Measurements from ENCODE around the gene RBBP5. TPM values are rescaled to one million over a fixed set of nuclear protein-coding genes. Genes with fewer than 3 reads are reported as not detected.

The RBBP5 gene
- total RNA-seq, 1 donor from 2014 or later, result 6.9 TPM

DNA sequence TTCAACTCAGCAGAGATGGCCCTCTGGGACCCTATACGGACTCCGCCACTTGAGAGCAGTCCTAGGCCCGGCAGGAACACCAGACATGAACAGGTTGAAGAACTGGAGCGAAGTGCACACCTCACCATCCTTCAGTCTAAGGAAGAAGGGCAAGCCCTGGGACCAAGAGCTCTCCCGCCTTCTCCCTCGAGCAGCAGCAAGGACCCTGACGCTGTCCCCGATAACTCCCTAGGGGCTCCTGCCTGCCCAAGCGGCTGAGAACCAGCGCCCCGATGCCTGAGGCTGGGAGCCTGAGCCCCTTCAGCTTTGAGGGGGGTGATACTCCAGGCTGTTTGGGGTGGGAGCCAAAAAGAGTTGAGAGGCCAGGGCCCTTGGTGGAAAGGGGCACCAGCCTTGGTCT, 47.7 kb downstream of the RBBP5 start:
- ATAC-seq, result no peak

DNA sequence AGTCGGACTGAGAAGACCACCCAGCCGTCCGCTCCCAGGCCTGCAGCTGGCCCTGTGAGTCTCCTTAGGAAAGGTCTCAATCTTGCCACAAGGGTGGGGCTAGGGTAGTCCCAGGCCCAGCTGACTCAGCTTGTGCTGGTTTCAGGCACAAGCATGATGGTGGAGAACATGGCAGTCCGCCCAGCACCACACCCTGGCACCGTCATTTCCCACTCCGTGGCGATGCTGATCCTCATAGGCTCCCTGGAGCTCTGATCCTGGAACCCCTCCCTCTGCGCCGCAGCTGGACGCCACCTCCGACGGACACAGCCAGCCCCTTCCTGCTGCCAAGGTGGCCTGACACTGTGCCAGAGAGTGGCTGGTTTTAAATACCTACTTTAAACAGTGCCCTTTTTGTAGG, 48.3 kb downstream of the RBBP5 start:
- peak; percentile 81 for ATAC-seq

DNA sequence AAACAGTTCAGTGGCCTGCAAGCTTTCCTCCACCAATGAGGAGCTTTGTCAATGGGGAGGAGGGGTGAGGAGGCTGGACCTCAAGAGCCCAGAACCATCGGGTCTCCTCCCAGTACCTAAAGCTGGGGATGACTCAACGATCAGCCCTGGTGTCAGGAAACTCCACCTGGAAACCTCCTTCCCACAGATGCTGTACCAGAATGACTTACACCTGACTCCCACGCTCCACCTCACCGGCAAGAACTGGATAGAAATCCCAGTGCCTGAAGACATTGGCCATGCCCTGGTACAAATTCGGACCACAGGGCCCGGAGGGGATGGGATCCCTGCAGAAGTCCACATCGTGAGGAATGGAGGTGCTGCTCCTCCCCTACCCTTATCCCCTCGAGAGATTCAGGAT, 48.9 kb downstream of the RBBP5 start:
- peak; percentile 58 for ATAC-seq

DNA sequence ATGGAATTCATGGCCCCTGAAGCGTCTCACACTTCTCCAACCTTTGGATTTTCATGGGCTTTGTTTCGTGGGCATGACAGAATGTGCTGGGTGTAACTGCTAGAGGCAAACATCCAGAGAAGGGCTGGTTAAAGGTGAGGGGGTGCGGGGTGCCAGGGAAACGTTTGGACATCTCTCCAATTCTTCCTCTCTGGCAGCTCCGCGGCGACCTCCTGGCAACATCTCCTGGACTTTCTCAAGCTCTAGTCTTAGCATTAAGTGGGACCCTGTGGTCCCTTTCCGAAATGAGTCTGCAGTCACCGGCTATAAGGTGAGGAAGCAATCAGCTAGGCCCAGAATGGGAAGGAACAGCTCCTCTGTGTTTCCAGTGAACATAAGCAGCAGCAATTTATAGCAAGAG, 49.5 kb downstream of the RBBP5 start:
- no peak for ATAC-seq

DNA sequence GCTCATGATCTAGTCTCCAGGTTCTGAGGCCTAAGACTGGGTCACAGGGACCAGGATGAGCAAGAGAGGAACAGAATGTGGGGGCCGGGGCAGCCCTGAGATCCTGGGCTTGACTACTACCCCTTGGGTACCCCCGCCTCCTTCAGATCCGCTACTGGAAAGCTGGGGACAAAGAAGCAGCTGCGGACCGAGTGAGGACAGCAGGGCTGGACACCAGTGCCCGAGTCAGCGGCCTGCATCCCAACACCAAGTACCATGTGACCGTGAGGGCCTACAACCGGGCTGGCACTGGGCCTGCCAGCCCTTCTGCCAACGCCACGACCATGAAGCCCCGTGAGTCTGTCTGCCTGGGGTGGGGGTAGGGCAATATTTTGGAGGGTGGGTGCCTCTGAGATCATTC, 50.0 kb downstream of the RBBP5 start:
- no peak for ATAC-seq

DNA sequence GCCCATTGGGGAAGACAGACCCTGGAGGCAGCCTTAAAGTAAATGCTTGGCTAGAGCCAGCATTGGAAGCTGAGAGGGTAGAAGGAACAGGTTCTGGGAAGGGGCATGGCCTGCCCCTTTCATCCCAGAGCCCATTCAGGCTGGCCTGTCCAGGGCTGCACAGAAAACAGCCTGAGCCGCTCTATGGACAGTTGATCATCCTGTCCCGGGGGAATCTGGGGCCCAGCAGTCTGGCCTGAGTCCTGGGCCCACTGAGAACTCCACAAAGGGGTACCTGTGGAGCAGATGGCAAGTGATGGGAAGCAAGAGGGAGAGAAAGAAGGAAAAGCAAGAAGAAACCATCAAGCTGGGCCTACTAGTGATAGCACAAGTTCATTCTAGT, 50.8 kb downstream of the RBBP5 start:
- no peak for ATAC-seq

DNA sequence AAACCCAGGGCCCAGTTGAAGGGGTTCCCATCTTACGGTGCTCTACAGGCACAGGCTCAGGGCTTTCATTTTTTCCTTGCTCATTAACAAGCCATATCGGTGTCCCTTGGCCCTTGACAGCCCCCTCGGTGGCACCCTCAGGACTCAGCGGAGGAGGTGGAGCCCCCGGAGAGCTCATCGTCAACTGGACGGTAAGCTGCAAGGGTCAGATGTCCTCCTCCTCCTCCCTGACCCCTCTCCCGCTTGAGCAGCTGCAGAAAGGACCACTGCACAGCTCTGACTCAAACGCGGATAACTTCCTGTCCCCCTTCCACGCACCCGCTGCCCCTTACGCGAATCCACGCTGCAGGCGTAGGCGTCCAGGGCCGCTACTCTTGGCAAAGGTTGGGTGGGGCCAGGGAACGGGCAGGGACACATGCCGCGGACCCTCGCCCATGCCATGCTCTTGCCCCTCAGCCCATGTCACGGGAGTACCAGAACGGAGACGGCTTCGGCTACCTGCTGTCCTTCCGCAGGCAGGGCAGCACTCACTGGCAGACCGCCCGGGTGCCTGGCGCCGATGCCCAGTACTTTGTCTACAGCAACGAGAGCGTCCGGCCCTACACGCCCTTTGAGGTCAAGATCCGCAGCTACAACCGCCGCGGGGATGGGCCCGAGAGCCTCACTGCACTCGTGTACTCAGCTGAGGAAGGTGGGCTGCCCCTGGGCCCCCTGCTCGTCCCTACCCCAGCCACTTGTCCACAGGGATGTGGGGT, 52.2 kb downstream of the RBBP5 start:
- no peak for ATAC-seq

DNA sequence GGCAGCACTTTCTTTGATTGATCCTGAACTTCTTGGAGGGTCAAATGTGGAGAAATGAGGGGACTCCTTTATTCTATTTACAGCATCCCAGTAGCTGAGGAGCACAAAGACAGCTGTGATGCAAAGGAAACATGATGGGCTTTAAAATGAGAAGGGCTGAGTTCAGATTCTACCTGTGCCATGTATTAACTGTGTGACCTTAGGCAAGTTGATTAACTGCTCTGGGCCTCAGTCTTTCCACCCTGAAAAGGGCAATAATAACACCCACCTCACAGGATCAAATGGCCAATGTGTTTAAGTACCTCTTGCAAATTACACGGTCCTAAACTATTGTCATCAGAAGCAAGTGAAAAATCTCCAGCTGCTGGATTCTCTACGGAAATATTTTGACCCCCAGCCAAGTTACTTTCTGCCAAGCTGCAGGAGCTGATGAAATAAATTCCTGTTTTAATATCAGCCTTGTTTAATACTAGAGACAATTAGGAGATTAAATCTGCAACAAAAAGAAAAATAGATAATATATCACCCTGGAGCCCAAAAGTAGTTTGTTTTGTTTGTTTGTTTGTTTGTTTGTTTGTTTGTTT, 53.2 kb downstream of the RBBP5 start:
- no peak for ATAC-seq

DNA sequence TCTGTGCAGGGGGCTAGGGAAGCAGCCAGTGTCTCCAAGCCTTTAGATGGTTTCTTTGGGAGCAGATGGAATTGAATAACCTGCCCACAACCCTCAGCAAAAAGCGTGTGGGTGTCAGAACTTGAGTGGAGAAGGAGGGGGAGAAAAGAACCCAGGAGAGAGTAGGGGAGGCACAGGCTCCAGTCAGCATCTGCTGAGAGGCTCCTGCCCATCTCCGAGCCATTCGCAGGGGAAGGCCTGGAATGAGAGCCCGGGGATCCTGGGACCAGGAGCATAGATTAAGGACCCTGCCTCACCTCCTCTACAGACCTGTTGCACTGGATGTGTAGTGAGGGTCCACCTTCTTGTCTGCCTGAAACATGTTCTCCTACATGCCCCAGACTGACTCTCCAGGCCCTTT, 53.8 kb downstream of the RBBP5 start:
- no peak for ATAC-seq

DNA sequence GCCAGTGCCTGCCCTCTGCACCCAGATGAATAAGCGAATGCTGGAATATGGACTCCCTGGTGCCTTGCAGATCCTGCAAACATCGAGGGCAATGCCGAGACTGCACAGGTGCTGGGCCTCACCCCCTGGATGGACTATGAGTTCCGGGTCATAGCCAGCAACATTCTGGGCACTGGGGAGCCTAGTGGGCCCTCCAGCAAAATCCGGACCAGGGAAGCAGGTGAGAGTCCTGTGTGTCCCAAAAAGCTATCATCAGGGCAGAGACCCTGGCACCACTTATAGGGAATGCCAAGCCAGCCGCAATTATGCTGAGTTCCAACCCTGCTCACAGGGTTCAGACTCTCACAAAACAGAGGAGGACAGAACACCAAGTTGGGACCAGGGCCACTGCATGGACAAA, 54.7 kb downstream of the RBBP5 start:
- ATAC-seq, result no peak

DNA sequence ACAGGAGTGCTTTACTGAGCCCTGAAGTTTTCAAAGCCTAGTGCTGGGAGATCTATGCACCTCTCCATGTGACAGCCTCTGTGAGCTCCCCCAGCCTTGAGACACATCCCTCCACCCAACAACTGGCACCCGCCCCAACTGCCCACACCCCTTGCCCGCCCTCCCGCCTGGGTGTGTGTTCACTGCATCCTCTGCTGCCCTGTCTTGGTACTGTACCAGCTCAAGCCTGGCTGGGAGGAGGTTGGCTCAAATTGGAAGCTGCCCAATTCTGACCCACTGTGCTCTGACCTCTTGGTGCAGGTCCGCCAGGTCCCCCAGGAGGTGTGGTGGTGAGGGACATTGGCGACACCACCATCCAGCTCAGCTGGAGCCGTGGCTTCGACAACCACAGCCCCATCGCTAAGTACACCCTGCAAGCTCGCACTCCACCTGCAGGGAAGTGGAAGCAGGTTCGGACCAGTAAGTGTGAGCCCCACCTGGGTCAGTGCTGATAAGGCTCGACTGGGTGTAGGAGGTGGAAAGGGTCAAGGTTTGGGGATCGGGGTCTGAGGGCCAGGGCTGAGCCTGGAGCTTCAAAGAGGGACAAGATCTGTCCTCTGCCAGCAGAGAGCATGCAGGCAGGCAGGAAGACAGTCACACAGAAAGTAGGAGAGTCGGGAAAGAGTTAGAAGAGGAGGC, 55.5 kb downstream of the RBBP5 start:
- no peak for ATAC-seq

DNA sequence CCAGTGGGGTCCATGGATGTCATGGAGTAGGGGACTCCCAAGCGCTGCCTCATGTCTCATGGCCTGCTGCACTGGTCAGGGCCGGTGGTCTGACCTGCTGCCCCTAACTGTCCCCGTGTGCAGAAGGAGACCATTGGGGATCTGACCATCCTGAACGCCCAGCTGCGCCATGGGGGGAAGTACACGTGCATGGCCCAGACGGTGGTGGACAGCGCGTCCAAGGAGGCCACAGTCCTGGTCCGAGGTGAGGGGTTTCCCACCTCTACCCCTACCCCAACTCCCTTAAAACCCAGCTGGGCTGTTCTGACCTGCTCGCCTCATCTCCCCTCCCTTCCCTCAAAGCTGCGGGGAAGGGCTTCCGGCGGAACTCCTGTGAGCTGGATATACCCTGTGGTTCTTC, 56.1 kb downstream of the RBBP5 start:
- no peak for ATAC-seq

DNA sequence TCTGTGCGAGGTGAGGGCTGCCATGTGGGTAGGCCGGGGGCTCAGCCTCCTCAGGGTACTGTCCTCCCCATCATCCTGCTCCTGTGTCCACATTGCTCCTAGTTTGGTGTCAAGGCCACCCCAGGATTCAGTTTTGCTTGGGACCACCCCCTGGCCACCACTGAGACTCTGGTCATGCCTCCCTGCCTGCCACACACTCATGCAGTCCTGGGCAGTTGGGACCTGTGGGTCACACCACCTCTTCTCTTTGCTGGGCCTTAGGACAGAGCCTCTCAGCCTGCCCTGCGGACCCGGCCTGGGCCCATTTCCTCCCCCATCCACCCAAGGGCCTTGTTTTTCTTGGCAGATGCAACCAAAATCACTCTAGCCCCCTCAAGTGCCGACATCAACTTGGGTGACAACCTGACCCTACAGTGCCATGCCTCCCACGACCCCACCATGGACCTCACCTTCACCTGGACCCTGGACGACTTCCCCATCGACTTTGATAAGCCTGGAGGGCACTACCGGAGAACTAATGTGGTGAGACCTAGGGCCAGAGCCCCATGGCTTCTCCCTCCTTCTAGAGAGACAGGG, 56.9 kb downstream of the RBBP5 start:
- ATAC-seq, result no peak

DNA sequence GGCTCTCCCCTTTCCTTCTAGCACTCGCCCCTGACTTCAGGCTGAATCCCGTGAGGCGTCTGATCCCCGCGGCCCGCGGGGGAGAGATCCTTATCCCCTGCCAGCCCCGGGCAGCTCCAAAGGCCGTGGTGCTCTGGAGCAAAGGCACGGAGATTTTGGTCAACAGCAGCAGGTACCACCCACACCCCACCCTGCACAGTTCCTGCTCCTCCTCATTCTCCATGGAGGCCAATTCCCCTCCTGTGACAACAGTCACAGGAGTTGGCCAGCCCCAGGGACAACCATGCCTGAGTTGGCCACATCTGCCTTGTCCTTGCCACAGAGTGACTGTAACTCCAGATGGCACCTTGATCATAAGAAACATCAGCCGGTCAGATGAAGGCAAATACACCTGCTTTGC, 57.5 kb downstream of the RBBP5 start:
- ATAC-seq, result no peak

DNA sequence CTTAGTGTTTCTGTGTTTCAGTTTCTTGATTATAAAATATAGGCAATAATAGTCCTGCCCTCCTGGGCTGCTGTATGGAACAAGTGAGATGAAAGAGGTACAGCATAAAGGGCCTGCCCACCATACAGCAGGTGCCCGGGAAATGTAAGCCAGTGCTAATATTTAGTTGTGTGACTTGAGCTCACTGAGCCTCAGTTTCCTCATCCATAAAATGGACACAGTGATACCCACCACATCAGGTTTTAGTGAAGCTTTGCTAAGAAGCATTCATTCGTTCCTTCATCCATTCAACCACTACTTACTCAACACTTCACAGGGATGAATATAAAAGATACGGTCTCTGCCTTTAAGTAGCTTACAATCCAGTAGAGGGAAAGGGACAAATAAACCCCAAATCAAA, 58.9 kb downstream of the RBBP5 start:
- ATAC-seq, result no peak

DNA sequence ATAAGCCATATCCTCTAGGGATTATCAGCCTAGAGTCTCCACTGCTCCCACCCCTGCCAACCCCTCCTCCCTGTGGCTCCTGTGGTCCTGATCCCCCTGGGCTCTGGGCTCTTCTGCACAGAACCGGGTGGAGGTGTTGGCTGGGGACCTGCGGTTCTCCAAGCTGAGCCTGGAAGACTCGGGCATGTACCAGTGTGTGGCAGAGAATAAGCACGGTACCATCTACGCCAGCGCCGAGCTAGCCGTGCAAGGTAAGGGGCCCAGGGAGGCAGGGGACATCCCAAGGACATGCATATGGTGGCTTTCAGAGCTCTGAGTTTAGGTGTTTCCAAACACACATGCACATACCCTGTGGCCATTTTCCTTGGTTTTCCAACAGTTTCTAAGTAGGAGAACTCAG, 59.5 kb downstream of the RBBP5 start:
- no peak for ATAC-seq

DNA sequence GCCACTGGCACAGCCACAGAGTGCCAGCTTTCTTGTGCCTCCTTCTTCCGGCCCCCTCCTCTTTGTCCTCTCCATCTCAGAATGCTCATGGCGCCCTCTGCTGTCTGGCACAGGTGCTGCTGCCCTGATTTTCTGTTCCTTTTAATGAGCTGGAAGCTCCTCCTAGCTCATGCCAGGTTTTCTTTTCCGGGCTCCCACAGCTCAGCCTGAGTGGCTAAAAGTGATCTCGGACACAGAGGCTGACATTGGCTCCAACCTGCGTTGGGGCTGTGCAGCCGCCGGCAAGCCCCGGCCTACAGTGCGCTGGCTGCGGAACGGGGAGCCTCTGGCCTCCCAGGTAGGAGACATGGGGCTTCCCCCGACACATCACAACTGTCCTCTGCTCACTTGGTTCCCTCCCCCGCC, 60.1 kb downstream of the RBBP5 start:
- peak; percentile 55 for ATAC-seq

DNA sequence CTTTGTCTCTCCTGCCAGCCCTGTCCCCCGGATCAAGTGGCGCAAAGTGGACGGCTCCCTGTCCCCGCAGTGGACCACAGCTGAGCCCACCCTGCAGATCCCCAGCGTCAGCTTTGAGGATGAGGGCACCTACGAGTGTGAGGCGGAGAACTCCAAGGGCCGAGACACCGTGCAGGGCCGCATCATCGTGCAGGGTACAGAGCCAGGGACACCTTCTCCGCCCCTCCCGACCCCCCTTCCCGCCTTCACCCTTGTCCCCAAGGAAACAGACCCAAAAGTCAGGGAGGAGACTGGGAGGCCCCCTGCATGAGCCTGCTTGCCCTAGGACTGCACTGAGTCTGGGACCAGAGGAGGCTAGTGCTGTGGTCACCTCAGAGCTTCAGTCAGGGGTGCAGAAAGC, 60.6 kb downstream of the RBBP5 start:
- ATAC-seq, result no peak

DNA sequence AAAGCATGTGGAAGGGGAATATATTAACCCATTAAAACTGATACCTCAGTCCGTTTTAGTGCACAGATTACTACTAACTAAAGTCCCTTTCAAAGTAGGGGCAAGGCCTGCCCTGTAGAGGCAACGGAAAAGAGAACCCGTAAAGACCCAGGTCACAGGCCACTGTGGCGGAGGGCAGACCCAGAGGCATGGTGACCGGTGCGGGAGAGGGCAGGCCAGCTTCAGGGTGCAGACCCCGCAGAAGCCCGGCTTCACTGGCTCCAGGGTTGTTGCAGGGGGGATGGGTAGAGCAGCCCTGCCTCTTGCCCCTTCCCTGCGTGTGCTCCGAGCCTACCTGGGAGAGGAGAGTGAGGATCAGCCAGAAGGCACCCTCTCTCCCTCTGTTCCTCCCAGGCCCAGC, 61.0 kb downstream of the RBBP5 start:
- no peak for ATAC-seq

DNA sequence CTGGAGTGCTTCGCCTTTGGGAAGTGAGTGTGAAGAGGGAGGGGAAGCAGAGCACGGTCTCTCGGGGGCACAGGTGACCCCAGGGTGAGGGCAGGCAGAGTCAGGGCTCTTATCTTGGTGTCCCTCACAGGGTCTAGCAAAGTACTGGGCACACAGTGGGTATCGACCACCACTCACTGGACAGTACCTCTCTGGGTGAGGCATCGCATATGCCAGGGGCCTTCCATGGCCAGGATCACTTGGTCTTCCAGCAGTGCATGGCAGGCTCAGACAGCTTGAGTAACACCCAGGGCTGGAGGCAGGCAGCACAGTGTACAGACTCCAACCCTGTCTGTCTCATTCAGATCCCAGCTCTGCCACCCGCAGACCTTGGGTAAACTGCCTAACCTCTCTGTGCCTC, 62.1 kb downstream of the RBBP5 start:
- ATAC-seq, result no peak

DNA sequence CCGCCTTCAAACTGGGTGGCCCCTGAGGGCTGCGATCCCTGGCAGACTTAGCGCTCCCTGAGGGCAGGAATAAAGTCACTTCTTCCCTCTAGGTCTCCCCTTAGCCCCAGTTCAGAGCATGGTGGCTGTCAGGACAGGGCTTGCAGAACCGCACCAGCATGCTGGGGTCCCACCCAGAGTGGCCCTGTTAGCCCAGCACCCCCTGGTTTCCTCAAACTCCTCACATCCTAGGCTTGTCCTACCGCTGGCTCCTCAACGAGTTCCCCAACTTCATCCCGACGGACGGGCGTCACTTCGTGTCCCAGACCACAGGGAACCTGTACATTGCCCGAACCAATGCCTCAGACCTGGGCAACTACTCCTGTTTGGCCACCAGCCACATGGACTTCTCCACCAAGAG, 62.9 kb downstream of the RBBP5 start:
- ATAC-seq, result no peak

DNA sequence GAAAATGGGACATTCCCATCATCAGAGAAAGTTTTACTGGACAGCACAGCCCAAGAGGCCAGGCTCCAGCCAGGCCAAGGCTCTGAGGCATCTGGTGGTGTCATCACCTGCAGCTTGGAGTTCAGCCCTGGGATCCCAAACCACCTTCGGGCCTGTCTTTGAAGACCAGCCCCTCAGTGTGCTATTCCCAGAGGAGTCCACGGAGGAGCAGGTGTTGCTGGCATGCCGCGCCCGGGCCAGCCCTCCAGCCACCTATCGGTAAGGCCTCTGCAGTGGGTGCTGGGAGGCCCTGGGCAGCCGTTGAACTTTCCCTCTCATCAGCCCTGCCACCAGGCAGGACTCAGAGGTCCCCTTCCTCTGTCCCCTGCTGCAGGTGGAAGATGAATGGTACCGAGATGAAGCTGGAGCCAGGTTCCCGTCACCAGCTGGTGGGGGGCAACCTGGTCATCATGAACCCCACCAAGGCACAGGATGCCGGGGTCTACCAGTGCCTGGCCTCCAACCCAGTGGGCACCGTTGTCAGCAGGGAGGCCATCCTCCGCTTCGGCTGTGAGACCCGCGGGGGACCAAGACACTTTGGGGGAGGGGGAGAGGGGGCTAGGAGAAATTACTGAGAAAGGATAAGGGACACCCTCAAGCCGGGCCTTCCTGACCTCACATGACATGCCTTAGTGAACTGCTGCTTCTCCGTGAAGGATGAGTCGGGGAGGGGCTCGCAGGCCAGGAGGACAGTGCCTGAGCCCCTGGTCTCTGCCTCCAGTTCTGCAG, 63.8 kb downstream of the RBBP5 start:
- no peak for ATAC-seq

DNA sequence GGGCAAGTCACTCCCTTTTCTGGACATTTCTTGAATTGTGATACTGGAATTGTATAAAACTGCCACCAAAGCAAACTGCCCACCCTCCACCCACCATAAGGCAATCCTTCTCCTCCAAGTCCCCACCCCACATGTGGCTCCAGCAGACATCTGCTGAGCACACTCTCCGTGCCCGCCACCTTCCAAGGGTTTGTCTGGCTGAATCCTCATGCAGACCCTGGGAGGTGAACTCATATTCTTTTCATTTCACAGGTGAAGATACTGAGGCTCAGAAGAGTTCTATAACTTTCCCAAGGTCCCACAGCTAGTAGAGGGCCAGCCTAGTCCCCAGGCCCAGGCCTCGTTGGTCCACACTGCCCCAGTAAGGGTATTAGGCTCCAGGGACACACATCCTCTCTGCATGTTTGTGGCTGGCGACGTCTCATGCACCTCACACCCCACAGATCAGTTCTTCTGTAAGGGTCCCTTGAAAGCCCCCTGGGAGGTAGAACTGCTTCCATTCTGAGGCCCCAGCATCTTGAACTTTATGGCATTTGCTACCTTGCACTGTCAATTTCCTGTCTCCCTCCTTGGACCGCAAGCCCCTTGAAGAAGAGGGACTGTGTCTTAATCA, 64.7 kb downstream of the RBBP5 start:
- ATAC-seq, result no peak
